ENCODE measurements around the gene RAPGEF5.

RAPGEF5 gene

GRCh38 chr7:22193450-22193983 is 163.4 kb downstream of the RAPGEF5 start:
- DNase-seq = no peak
- no peak overlapping the region for H3K27ac ChIP-seq (ENCODE audit: low read length)
- no peaks in the 10 kb centered on the region for H3K9me3 ChIP-seq (replicated peaks; ENCODE audit: insufficient read depth, low read length)
- no peak overlapping the region for H3K4me3 ChIP-seq (ENCODE audit: low read length)
- H3K9ac ChIP-seq (ENCODE audit: low read length) = no peak overlapping the region
- no peak overlapping the region for H3K4me2 ChIP-seq (ENCODE audit: low read depth, low read length)
- H3K79me2 ChIP-seq (ENCODE audit: low read length) = no peaks in the 10 kb centered on the region
- no peaks in the 10 kb centered on the region for H3K36me3 ChIP-seq (replicated peaks; ENCODE audit: insufficient read depth, low read length)
- no peak overlapping the region for H2AFZ ChIP-seq (ENCODE audit: low read length)
- TF ChIP-seq CTCF (IDR thresholded peaks at IDR 0.05; ENCODE audit: low read length) = no peak
- TF ChIP-seq EZH2phosphoT487 (IDR thresholded peaks at IDR 0.05; ENCODE audit: low read length) = no peak
- TF ChIP-seq EZH2 (optimal IDR thresholded peaks at IDR 0.05; ENCODE audit: low read depth, low read length) = no peak
- H3K9me2 ChIP-seq (replicated peaks; ENCODE audit: insufficient read depth, low read length) = no peaks in the 10 kb centered on the region
- H3K27me3 ChIP-seq (replicated peaks; ENCODE audit: insufficient read depth, low read length) = no peaks in the 10 kb centered on the region
- H3F3A ChIP-seq (ENCODE audit: insufficient read depth, low read length) = no peaks in the 10 kb centered on the region
- H4K20me1 ChIP-seq (ENCODE audit: insufficient read depth, low read length) = no peaks in the 10 kb centered on the region
- no peaks in the 10 kb centered on the region for H3K4me1 ChIP-seq (ENCODE audit: low read length)

DNA sequence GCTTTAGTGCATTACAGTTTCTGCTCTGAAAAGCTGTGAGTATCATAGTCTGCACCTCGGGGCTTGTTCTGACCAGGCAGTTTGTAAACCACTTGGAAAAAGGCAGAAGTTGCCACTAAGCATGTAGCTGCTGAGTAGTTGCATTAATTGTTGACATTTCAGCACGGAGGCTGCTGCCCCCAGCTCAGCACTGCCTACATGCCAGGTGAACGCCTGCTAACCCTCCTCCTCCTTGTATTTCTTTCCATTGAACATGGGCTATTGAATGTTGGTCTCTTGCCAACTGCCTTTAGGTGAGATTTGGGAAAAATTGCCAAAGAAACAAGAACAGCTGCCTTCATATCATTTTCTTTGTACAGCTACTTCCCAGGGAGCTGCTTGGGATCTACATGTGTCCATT is 164.2 kb downstream of the RAPGEF5 start:
- Histone ChIP-seq H3K27ac (ENCODE audit: low read length) (no peak overlapping the region), H3K79me2 (ENCODE audit: low read length) (no peaks in the 10 kb centered on the region), H3K36me3 (replicated peaks; ENCODE audit: insufficient read depth, low read length) (no peaks in the 10 kb centered on the region), H2AFZ (ENCODE audit: low read length) (no peak overlapping the region), H3K9me3 (replicated peaks; ENCODE audit: insufficient read depth, low read length) (no peaks in the 10 kb centered on the region), H3F3A (ENCODE audit: insufficient read depth, low read length) (no peaks in the 10 kb centered on the region), H3K27me3 (replicated peaks; ENCODE audit: insufficient read depth, low read length) (no peaks in the 10 kb centered on the region), H3K4me3 (ENCODE audit: low read length) (no peak overlapping the region), H4K20me1 (ENCODE audit: insufficient read depth, low read length) (no peaks in the 10 kb centered on the region), H3K4me1 (ENCODE audit: low read length) (no peaks in the 10 kb centered on the region), H3K9ac (ENCODE audit: low read length) (no peak overlapping the region), H3K9me2 (replicated peaks; ENCODE audit: insufficient read depth, low read length) (no peaks in the 10 kb centered on the region), H3K4me2 (ENCODE audit: low read depth, low read length) (no peak overlapping the region)
- DNase-seq = no peak
- TF ChIP-seq EZH2 (optimal IDR thresholded peaks at IDR 0.05; ENCODE audit: low read depth, low read length) (no peak), EZH2phosphoT487 (IDR thresholded peaks at IDR 0.05; ENCODE audit: low read length) (no peak), CTCF (IDR thresholded peaks at IDR 0.05; ENCODE audit: low read length) (no peak)

GRCh38 chr7:22190736-22191135 is 166.2 kb downstream of the RAPGEF5 start:
- no peak overlapping the region for H3K4me3 ChIP-seq (ENCODE audit: low read length)
- H3K27me3 ChIP-seq (replicated peaks; ENCODE audit: insufficient read depth, low read length) = no peaks in the 10 kb centered on the region
- H3K4me2 ChIP-seq (ENCODE audit: low read depth, low read length) = no peak overlapping the region
- H3K4me1 ChIP-seq (ENCODE audit: low read length) = no peaks in the 10 kb centered on the region
- H4K20me1 ChIP-seq (ENCODE audit: insufficient read depth, low read length) = no peaks in the 10 kb centered on the region
- H3K9me3 ChIP-seq (replicated peaks; ENCODE audit: insufficient read depth, low read length) = no peaks in the 10 kb centered on the region
- DNase-seq = no peak
- H3K79me2 ChIP-seq (ENCODE audit: low read length) = no peaks in the 10 kb centered on the region
- no peak overlapping the region for H3K27ac ChIP-seq (ENCODE audit: low read length)
- H3K36me3 ChIP-seq (replicated peaks; ENCODE audit: insufficient read depth, low read length) = no peaks in the 10 kb centered on the region
- H2AFZ ChIP-seq (ENCODE audit: low read length) = no peak overlapping the region
- H3K9ac ChIP-seq (ENCODE audit: low read length) = no peak overlapping the region
- no peaks in the 10 kb centered on the region for H3K9me2 ChIP-seq (replicated peaks; ENCODE audit: insufficient read depth, low read length)
- H3F3A ChIP-seq (ENCODE audit: insufficient read depth, low read length) = no peaks in the 10 kb centered on the region
- TF ChIP-seq EZH2phosphoT487 (IDR thresholded peaks at IDR 0.05; ENCODE audit: low read length) (no peak), EZH2 (optimal IDR thresholded peaks at IDR 0.05; ENCODE audit: low read depth, low read length) (no peak), CTCF (IDR thresholded peaks at IDR 0.05; ENCODE audit: low read length) (no peak)
